ENCODE measurements around the gene EGFL7. TPM values are rescaled to one million over a fixed set of nuclear protein-coding genes. Genes with fewer than 3 reads are reported as not detected.

Gene EGFL7
- total and polyA plus RNA-seq, 2 of the 13 experiments (the other 11 are each of a cell fraction or from before 2014, with no cell fraction given), result 0.20 to 5.1 TPM

- TF ChIP-seq ZNF430 (CRISPR knock-in tag; IDR thresholded peaks at IDR 0.05) (no peak), MTERF4 (CRISPR knock-in tag; IDR thresholded peaks at IDR 0.05) (no peak), AKNA (CRISPR knock-in tag; IDR thresholded peaks at IDR 0.05; ENCODE audit: borderline replicate concordance) (no peak), ZNF468 (CRISPR knock-in tag; IDR thresholded peaks at IDR 0.05) (no peak), ZNF24 (IDR thresholded peaks at IDR 0.05) (no peak), ZBTB37 (CRISPR knock-in tag; IDR thresholded peaks at IDR 0.05) (no peak), NPAS2 (CRISPR knock-in tag; IDR thresholded peaks at IDR 0.05; ENCODE audit: borderline replicate concordance) (no peak), ZSCAN21 (CRISPR knock-in tag; IDR thresholded peaks at IDR 0.05; ENCODE audit: borderline replicate concordance) (no peak), IRF1 (CRISPR knock-in tag; IDR thresholded peaks at IDR 0.05; ENCODE audit: low read depth) (no peak), PRPF4 (IDR thresholded peaks at IDR 0.05; ENCODE audit: low read depth, low read length, poor library complexity, severe bottlenecking) (no peak)
These were observed 4.5 kb upstream of the EGFL7 start (continued) for GRCh38 chr9:136657974-136658848.

Data from HepG2 (cell line).